Effector CD4-positive, alpha-beta T cell (primary cell): ENCODE data around the gene GNAZ.

Source experiments
- DNase-seq: peaks from one replicate; pipeline ENCODE4 v3.0.0-alpha.2; 2020

GNAZ gene

DNA sequence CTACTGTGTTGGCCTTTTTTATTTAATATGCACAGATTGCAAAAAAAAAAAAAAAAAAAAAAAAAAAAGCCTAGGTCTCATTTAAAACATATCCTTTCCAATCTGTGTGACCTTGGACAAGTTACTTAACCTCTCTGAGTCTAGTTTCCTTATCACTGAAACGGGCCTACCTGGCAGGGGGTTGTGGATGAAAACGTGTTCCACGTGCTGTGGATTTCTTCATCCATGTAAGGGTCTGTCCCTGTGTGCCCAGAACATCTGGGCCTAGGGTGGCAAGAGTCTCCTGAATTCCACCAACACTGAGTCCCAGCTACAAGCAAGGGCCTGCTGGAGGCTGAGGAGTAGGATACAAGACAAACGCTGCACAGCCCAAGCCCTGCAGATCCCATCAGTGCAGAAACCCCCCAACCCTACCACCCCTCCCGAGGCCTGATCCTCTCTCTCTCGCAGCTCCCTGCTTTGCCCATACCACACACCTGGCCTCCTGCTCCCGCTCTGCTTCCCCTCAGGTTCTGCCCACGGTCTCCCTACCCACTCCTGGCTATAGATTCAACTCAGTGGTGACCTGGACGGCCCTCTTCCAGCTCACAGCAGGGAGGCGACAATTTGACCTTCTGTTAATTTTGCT, 4.7 kb upstream of the GNAZ start:
- no peak for DNase-seq

DNA sequence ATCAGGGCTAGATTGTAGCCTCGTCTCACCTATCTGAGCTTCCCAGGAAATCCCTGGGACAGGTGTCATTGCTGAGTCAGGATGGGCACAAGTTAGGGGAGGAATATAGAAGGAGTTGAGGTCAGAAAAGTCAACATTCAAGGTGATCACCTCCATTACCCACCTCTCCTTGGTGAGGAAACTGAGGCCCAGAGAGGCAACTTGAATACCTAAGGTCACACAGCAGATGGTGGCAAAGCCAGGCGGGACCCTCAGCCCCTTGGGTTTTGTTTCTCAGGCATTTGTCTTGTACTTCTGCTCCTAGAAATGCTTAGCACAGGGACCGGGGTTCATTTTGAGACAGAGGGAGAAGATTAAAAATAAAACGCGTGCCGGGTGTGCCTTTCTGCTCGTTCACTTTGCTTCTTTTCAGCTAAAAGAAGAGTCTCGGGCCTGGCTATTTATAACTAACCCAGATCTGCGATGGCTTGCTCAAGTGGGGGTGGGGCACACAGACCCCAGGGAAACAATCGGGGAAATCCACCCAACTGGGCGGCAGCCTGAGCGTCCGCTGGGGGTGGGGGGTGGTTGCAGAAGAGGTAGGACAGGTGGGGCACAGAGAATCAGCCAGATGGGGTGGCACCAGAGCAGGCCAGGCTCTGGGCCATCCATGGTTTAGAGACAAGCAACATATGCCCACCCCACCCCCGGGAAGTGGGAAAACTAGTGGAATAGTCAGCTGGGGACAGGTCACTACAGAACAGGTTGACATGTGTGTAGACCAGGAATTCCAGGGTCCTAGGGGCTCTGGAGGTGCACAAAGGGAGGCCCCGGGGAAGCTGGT, 3.9 kb upstream of the GNAZ start:
- DNase-seq = no peak

DNA sequence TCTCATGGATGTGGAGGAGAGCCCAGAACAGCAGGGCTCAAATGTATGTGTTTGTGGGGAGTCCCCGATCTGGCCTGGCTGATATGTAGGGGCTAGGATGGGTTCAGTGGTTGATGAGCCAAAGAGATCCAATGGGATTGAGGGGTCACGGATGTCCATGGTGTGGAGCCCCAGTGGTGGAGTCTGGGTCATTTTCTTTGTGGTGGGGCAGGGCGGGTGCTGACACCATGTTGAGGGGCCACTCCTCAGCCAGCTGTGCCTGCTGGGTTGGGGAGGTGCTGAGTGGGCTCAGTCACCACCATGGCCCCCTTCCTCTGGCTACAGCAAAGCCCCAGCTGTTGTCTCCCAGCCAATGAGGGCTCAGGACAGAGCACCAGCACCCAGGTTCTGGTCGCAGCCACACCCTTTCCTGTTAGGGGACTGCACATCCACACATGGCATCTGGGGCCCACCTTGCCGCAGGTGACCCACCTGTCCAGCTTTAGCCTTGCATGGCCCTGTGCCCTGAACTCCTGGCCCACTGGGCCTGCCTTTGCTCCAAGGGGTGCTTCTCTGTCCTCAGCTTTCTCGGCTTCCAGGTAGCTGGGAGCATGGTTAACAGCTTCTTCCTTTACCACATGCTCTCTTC, 3.2 kb upstream of the GNAZ start:
- DNase-seq = no peak

- DNase-seq = no peak
Measured at GRCh38 chr22:23067691-23068090, 2.6 kb upstream of the GNAZ start.

DNA sequence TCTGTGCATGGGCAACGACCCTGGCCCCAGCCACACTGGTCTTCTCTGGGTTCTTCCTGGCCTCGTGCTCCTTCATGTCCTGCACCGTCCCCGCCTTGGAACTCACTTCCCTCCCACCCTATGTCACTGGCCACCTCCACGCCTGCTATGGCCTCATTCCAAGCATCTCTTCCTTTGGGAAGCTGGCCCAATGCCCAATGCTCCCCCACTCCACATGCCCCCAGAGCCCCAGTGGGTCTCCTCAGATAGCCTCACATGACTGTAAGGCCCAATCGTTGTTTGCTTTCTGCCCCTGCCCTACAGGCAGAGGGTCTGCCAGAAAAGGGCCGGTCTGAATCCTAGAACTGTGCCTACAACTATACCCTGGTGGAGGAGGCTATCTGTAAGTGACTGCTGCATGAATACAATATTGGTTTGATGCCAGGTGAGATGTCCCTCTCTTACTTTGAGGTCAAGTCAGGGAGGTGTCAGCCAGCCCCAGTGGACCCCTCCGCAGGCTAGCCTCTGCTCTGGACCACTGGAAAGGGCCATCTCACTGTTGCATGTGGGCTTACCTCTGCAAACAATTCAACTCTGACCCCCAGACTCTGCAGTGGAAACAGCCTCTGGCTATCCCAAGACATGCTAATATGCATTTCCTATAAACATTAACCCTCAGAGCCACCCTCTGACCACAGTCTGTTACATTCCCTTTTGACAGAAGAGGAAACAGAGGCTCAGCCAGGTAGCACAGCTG, 2.1 kb upstream of the GNAZ start:
- DNase-seq = no peak

- no peak for DNase-seq
Measured at GRCh38 chr22:23068832-23069385, 1.4 kb upstream of the GNAZ start.

DNA sequence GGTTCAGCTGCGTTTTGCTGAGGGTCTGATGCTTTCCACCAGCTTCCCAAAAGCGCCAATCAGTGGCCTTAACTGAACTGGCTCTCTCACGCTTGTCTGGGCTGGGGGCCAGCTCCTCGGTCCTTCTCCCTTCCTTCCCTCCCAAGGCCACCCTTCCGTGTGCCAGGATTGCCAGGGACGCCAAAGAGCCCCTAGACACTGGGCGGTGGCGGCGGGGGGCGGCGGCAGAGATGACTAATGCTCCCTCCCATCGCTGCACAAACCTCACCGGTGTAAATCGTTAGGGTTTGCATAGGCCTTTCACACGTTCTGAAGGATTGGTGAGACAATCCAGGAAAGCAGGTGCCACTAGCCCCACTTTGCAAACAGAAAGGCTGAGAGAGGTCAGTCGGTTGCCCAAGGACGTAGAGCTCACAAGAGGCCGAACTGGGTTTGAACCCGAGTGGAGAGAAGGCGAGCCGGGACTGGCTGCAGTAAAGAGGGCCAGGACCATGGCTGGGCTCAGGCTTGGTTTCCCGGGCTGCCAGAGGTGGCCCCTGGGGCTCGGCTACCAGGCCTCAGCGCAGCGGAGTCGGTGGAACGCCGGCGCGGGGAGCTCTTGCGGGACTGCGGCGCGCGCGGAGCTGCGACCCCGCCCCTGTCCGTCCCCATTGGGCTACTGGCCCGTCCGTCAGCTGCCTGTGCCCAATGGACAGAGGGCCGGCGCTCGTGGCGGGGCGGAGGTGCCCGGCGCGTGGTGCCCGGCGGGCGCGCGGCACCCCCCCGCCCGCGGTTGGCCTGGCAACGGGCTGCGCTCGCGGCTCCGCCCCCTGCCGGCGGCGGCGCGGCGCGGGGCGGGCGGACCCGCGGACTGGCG, 589 bp upstream of the GNAZ start:
- peak; percentile 85 for DNase-seq

- DNase-seq = no peak
Measured at GRCh38 chr22:23071230-23072076, 1.1 kb downstream of the GNAZ start.

DNA sequence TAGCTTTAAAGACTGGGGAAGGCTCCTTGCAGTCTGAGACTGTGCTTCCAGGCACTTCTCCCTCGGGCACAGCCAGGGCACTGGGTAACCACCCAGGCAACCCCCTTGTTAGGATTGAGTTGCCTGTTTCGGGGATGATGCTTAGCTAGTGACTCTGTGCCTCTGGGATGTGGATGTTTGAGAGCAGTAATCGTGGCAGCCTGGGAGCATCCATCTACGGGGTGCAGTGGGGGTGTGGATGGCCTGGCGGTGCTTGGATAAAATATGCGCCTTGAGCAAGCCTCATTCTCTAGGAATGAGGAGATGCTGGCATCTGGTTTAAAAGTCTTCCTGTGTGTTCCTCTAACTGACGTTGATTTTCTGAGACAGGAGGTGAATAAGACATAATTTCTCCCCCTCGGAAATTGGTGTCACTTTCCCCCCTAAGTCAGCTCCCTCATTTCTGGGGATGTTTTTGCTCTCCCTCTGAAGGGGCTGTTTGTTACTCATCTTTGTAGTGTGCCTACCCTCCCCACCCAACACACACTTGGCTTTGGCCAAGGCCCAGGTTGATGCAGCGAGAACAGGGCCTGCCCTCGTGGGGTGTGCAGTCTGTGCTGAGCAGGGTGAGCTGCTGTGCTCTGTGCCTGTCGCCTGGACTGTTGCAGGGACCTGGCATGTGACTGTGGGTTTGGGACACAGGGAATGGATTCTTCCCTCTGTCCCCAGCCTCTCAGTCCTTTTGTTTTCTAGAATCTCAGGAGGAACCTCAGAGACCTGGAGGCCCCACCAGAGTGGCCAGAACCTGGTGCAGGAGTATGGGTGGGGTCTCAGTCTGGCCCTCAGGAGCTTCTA, 2.0 kb downstream of the GNAZ start:
- no peak for DNase-seq

- no peak for DNase-seq
Measured at GRCh38 chr22:23072911-23073491, 2.7 kb downstream of the GNAZ start.

DNA sequence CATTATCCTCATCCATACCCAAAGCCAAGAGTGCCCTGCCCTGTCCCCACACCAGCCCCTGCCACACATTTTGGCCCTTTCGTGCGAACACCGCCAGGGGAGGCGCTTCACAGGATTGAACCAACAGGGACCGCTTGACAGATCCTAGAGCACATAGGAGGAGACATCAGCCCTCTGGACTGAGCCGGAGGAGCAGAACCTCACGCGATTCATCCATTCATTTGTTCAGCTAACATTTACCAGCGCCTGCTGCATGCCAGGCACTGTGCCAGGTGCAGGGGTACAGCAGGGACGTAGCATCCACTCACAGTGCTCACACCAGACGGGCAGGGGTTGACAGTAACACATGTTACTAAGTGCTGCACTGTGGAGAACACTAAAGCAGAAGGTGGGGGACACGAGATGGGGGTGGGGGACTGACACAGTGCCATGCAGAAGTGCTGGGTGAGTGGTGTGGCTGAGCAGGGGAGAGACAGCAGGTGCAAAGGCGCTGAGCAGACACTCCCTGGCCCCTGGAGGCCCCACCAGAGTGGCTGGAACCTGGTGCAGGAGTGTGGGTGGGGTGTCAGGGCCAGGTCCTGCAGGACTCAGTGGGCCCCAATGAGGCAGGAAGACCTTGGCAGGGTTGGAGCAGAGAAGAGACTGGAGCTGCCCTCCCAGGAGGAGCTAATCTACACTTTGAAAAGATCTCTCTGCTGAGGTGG, 3.4 kb downstream of the GNAZ start:
- no peak for DNase-seq

DNA sequence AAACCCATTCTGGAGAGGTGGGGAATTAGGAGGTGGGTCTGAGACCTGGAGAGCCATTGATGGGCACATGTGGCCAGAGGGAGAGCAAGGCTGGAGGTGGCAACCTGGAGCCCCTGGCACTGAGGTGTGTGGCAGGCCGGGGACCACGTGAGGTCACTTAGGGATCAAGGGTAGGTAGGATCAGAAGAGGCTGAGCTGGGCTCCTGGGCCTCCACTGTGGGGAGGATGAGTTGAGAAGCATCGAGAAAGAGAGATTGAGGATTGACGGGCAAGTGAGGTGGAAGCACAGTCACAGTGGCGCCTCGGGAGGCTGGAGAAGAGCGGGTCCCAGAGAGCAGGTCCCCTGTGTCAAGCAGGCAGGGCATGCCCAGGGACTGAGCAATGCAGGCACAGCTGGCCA, 4.1 kb downstream of the GNAZ start:
- no peak for DNase-seq

DNA sequence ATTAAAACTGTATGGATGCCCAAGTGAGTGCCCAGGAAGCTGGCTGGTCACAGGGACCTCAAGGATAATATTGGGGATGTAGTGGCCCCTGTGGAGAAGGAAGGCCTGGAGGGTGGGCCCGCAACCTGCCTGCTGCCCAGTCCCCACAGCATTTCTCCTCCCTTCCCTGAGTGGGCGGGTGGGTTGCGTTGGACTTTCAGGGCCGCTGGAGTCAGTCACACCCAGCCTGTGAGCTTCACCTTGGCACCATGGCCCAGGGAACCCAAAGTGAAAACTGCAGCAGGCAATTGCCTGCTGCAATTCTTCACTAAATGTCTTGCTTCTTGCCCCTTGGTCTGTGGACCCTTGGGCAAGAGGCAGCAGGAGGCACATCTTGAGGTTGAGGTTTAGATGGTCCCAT, 4.7 kb downstream of the GNAZ start:
- no peak for DNase-seq

- no peak for DNase-seq
Measured at GRCh38 chr22:23075525-23076216, 5.4 kb downstream of the GNAZ start.

GRCh38 chr22:23076896-23077572, 6.7 kb downstream of the GNAZ start:
- DNase-seq = no peak

DNA sequence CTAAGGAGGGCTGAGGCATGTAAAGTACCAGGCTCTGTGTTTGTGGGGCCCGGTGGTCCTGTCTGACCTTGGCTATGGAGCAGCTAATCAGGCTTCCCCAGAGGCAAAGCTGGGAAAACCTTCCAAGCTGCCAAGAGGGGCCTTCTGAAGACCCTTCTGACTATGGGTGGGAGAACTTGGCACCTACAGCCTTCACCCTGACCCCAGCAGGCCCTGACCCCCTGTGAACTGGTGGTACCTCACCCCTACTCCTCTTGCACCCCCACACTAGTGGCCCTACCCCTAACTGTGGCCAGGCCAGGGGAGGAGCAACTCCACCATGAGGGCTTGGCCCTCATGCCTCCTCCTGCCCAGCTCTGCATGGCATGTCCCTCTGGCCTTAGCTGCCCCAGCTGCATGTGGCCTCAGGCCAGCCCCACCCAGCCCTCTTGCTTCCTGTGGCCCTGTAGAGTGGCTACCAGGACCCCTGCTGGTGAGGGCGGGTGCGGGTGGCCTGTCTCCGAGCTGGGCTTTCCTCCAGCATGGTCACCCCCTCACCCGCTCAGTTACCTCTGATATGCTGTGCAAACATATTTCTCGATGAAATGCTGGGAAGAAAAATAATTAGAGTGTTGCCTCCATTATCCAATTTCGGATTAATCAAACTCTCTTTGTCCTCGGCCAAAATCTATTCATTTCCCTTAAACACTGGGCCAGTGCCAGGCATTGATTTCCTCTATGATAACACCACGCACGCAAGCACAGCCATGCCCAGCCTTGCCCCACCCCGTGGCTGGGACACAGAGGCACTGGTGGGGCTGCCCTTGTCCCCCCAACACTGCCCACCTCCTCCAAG, 7.5 kb downstream of the GNAZ start:
- no peak for DNase-seq

GRCh38 chr22:23078462-23078787, 8.1 kb downstream of the GNAZ start:
- no peak for DNase-seq
